Neural cell (in vitro differentiated cells): Measurements from ENCODE around the gene SULT1C2.

Source experiments
- POLR2AphosphoS5 ChIP-seq: IDR thresholded peaks from 2 replicates; pipeline ENCODE4 v1.6.1; 2012
- RAD21 ChIP-seq: fragments of 450-650 bp; conservative IDR thresholded peaks from 2 replicates; pipeline ENCODE4 v1.6.1; 2014; ENCODE audit warnings: antibody characterized with exemption, mild to moderate bottlenecking, moderate library complexity
- TAF1 ChIP-seq: IDR thresholded peaks from 2 replicates; pipeline ENCODE4 v1.6.1; 2012; ENCODE audit warnings: low read depth
- TF ChIP-seq, protein P1 (sequence below): fragments of 450-650 bp; IDR thresholded peaks from 2 replicates; pipeline ENCODE4 v1.5.1; 2014; ENCODE audit warnings: antibody characterized with exemption, mild to moderate bottlenecking, moderate library complexity; ENCODE audit not compliant: poor library complexity, severe bottlenecking
- TF ChIP-seq, protein P2 (sequence below): IDR thresholded peaks from 2 replicates; pipeline ENCODE4 v1.6.1; 2012; ENCODE audit warnings: borderline replicate concordance

DNA sequence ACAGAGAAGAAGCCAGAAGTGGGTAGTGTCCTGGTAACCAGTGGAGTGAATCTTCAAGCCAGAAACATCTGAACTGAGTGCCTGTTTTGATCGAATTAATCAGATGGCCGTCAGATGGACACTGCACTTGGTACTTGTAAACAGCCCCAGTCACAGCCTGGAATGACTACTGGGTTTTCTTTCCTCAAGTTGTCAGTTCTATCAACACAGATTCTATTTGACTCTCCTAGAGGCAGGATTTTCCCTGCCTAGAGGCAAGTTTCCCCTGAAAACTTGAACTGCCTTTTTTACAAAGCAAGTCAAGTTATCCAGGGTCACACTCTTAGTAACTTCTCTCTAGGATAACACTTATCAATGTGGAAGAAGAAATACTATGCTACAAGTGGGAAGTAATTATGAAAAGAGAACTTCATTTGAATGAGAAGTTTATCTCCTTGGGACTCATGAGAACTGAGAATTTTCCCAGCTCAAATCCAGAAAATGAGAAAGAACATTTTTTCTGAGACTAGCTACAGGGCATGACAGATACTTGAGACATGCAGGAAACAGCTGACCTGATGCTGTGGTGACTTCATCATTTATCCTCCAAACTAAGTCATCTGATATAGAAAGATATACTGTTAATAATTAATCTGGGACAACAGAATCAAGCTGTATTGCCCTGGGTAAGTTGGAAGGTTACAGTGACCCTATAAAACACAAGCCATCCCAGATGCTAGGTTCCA lies 36.0 kb downstream of the SULT1C2 start:
- TF ChIP-seq, protein P1, sequence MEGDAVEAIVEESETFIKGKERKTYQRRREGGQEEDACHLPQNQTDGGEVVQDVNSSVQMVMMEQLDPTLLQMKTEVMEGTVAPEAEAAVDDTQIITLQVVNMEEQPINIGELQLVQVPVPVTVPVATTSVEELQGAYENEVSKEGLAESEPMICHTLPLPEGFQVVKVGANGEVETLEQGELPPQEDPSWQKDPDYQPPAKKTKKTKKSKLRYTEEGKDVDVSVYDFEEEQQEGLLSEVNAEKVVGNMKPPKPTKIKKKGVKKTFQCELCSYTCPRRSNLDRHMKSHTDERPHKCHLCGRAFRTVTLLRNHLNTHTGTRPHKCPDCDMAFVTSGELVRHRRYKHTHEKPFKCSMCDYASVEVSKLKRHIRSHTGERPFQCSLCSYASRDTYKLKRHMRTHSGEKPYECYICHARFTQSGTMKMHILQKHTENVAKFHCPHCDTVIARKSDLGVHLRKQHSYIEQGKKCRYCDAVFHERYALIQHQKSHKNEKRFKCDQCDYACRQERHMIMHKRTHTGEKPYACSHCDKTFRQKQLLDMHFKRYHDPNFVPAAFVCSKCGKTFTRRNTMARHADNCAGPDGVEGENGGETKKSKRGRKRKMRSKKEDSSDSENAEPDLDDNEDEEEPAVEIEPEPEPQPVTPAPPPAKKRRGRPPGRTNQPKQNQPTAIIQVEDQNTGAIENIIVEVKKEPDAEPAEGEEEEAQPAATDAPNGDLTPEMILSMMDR = no peak
- no peak for TF ChIP-seq POLR2AphosphoS5
- TF ChIP-seq RAD21 = no peak
- no peak for TF ChIP-seq TAF1
- TF ChIP-seq, protein P2, sequence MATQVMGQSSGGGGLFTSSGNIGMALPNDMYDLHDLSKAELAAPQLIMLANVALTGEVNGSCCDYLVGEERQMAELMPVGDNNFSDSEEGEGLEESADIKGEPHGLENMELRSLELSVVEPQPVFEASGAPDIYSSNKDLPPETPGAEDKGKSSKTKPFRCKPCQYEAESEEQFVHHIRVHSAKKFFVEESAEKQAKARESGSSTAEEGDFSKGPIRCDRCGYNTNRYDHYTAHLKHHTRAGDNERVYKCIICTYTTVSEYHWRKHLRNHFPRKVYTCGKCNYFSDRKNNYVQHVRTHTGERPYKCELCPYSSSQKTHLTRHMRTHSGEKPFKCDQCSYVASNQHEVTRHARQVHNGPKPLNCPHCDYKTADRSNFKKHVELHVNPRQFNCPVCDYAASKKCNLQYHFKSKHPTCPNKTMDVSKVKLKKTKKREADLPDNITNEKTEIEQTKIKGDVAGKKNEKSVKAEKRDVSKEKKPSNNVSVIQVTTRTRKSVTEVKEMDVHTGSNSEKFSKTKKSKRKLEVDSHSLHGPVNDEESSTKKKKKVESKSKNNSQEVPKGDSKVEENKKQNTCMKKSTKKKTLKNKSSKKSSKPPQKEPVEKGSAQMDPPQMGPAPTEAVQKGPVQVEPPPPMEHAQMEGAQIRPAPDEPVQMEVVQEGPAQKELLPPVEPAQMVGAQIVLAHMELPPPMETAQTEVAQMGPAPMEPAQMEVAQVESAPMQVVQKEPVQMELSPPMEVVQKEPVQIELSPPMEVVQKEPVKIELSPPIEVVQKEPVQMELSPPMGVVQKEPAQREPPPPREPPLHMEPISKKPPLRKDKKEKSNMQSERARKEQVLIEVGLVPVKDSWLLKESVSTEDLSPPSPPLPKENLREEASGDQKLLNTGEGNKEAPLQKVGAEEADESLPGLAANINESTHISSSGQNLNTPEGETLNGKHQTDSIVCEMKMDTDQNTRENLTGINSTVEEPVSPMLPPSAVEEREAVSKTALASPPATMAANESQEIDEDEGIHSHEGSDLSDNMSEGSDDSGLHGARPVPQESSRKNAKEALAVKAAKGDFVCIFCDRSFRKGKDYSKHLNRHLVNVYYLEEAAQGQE = no peak
